Lower lobe of right lung (tissue), 2 donors: Measurements from ENCODE around the gene ACAP1. TPM values are rescaled to one million over a fixed set of nuclear protein-coding genes. Genes with fewer than 3 reads are reported as not detected.

ENCODE experiments used
- ATAC-seq, 2 donors: fragments of 200-7000 bp; cut with Tn5 transposase; one replicate each; pipeline ENCODE4 v1.9.1; 2020 to 2022; ENCODE audit warnings: mild to moderate bottlenecking in 2 of 2, moderate library complexity in 2 of 2
- DNase-seq: peaks from one replicate; pipeline ENCODE4 v3.0.0-alpha.2; 2020
- H3K27ac ChIP-seq: fragments of 200-600 bp; one replicate; pipeline ENCODE4 v1.8.0; 2022
- H3K27me3 ChIP-seq: fragments of 200-600 bp; one replicate; pipeline ENCODE4 v1.8.0; 2022; ENCODE audit warnings: low read depth
- H3K36me3 ChIP-seq: fragments of 200-600 bp; one replicate; pipeline ENCODE4 v1.8.0; 2022; ENCODE audit warnings: mild to moderate bottlenecking
- H3K4me1 ChIP-seq: fragments of 200-600 bp; one replicate; pipeline ENCODE4 v1.8.0; 2022
- H3K4me3 ChIP-seq: fragments of 200-600 bp; one replicate; pipeline ENCODE4 v1.8.0; 2022; ENCODE audit warnings: mild to moderate bottlenecking
- H3K9me3 ChIP-seq: fragments of 200-600 bp; one replicate; pipeline ENCODE4 v1.8.0; 2022
- CTCF ChIP-seq: fragments of 200-600 bp; IDR thresholded peaks from one replicate; pipeline ENCODE4 v1.8.0; 2022; ENCODE audit warnings: antibody characterized with exemption, mild to moderate bottlenecking
- intact Hi-C: fragments of 100-400 bp; cut with DNase I; formaldehyde crosslinking; loops from one replicate; pipeline ENCODE4 v1.11.0; 2022
- total RNA-seq: library from RNA; stranded (reverse); fragmentation: NEBNext Ultra II Directional; extraction: Animal tissue kit (Norgen Biotek cat#: 25700); gene quantifications from one replicate; pipeline ENCODE4 v1.2.1, GENCODE V29; 2021
- donor health status: DM: no; HTN: yes; CAD: no; lungs with severe emphysema.

Gene ACAP1
- total RNA-seq, 1 donor from 2014 or later, result 26.5 TPM

DNA sequence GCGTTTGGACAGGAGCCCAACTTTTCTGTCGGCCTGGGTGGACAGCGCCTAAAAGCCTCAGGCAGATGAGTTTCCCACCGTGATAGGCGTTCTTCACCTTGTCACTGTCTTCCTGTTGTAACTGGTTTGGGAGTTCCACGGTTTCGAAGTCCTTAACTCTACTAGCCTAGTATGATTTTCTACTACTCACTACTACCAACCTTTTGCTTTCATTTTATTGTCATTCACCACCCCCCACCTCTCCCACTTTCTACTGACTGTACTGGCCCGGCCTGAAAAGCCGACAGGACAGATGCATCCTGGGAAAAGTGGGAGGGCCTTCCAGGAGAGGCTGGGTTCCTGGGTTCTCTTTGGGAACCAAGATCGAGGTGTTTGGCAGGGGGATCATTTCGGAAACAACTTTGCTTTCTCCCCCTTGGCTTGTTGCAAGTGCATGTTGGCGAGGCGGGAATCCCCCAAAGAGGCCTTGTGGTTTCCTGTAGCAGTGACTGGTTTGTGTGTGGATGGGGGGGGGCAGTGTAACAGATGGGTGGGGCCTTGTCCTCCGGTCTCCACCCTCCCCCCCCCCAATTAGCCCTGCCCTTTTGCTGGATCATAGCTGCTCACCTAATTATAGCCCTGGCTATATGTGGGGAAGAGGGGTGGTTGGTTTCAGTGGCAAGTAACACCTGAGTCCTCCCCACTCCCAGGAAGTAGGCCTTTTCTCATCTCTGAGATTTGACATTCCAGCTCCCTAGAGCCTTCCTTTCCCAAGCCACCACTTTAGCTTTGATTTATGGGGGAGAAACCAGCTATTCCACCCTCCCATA, 27.5 kb upstream of the ACAP1 start:
- Histone ChIP-seq H3K27ac (peak overlapping the region; percentile 96), H3K9me3 (no peaks in the 10 kb centered on the region), H3K4me3 (peak overlapping the region; percentile 88), H3K36me3 (peaks cover 48% of the 10 kb centered on the region), H3K27me3 (no peaks in the 10 kb centered on the region), H3K4me1 (peaks cover 24% of the 10 kb centered on the region)
- no peak for TF ChIP-seq CTCF
- peak; percentile 81 for DNase-seq
- peak; percentile 48 to 59 for ATAC-seq
- intact Hi-C loops, result no loop called here

- TF ChIP-seq CTCF, result no peak
- Histone ChIP-seq H3K27ac (peak overlapping the region; percentile 96), H3K27me3 (no peaks in the 10 kb centered on the region), H3K36me3 (peaks cover 53% of the 10 kb centered on the region), H3K4me3 (no peak overlapping the region), H3K9me3 (no peaks in the 10 kb centered on the region), H3K4me1 (peaks cover 32% of the 10 kb centered on the region)
- no peak for ATAC-seq
- DNase-seq, result no peak
- intact Hi-C loops, result no loop called here
Measured at GRCh38 chr17:7309628-7310027, 26.7 kb upstream of the ACAP1 start.

DNA sequence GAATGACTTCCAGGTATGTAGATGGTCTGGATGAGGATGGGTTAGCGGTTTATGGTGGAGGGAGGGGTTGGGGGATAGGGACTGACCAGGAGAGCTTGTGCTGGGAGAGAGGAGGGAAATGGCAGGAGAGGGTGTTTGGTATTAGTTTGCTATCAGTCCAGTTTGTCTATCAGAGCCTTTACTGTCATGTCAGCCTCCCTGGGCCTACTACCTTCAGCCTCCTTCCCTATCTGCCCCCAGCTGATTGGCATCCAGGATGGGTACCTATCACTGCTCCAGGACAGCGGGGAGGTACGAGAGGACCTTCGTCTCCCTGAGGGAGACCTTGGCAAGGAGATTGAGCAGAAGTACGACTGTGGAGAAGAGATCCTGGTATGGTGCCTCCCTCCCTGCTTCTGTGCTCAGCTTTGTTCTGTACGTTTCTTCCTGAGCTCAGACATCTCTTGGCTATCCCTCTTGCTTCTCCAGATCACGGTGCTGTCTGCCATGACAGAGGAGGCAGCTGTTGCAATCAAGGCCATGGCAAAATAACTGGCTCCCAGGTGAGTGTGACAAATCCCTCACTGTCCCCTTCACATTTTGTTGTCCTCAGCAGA, 25.1 kb upstream of the ACAP1 start:
- DNase-seq, result no peak
- Histone ChIP-seq H3K27me3 (no peaks in the 10 kb centered on the region), H3K36me3 (peaks cover 53% of the 10 kb centered on the region), H3K4me1 (peaks cover 42% of the 10 kb centered on the region), H3K27ac (no peak overlapping the region), H3K9me3 (no peaks in the 10 kb centered on the region), H3K4me3 (no peak overlapping the region)
- no peak for ATAC-seq
- intact Hi-C loops, result no loop called here
- no peak for TF ChIP-seq CTCF

DNA sequence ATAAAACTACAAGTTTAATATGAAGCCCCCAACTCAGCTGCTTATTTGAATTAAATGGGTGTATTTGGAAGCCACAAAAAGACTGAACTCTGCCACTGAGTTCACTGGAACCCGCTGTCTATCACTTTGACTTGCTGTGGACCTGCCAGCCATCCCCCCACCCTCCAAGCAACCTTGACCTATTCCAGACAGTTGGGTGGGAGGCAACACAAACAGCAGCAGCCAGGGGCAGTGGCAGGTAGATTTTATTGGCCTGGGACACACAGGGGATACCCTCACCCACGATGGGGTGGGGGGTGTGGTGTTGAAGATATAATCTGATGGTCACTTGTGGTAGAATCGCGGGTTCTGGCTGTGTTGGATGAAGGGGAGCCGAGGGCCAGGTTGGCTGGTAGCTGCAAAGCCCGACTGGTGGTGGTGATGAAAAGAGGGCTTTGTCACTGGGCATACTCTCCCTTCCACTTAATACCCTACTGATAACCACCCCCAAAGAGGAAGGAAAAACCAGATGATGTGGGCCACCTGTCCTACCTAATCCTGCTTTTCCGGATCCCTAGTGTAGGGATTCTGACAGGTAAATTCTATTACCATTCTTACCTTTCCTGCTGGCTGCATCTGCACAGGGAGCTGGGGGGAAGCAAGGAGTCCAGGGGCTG, 23.8 kb upstream of the ACAP1 start:
- no peak for ATAC-seq
- DNase-seq, result peak; percentile 32
- Histone ChIP-seq H3K27ac (no peak overlapping the region), H3K9me3 (no peaks in the 10 kb centered on the region), H3K4me1 (peaks cover 42% of the 10 kb centered on the region), H3K36me3 (peaks cover 61% of the 10 kb centered on the region), H3K4me3 (no peak overlapping the region), H3K27me3 (no peaks in the 10 kb centered on the region)
- intact Hi-C loops, result no loop called here
- no peak for TF ChIP-seq CTCF

DNA sequence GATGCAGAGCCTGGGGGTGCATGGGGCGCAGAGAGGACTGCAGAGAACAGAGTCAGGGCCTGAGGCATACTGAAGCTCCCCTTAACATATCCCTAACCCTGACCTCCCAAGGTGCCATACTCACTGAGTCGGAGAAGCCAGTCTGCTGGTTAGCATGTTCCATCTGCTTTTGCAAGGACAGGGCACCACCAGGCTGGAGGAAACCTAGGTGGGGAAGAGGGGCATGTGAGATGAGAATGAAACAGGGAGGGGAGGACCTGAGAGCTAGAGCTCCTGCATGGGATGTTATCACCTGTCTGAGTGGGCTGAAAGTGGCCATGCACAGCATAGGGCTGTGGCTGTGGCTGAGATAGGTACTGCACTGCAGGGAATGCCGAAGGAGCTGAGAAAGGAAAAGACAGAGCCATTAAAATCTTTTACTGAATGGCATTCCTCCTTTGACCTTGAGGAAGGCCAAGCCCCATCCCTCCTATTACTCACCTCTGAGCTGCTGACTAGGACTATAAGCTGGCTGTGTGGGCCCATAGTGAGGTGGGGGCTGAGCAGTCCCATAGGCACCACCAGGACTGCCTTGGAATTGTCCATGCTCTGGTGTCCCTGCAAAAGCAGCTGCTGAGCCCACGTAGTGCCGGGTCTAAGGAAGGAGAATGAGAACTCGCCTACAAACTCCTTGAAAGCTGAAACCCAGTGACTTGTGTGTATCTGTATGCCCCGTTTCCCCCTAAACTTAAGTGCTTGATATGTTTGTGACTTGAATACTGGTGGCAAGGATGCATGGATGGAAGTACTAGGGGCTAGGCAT, 23.0 kb upstream of the ACAP1 start:
- no peaks in the 10 kb centered on the region for H3K27me3 ChIP-seq
- no peak overlapping the region for H3K27ac ChIP-seq
- H3K4me3 ChIP-seq, result no peak overlapping the region
- peaks cover 42% of the 10 kb centered on the region for H3K4me1 ChIP-seq
- TF ChIP-seq CTCF, result no peak
- ATAC-seq, result no peak
- peak; percentile 24 for DNase-seq
- intact Hi-C loops, result no loop called here
- H3K36me3 ChIP-seq, result peaks cover 69% of the 10 kb centered on the region
- H3K9me3 ChIP-seq, result no peaks in the 10 kb centered on the region
